Hematopoietic multipotent progenitor cell treated with erythropoietin and hydrocortisone succinate and interleukin-3 and kit ligand, for 15 days (in vitro differentiated cells): Measurements from ENCODE around the gene MEOX1.
"Not testable (repeated sequence)": the region's sequence is repeated elsewhere in the genome, so short reads cannot be mapped to it uniquely, and the experiment has no call there.

Experiments used
- DNase-seq: peaks from one replicate; pipeline ENCODE4 v3.0.0-alpha.2; 2015; ENCODE audit warnings: low spot score

Gene MEOX1

DNA sequence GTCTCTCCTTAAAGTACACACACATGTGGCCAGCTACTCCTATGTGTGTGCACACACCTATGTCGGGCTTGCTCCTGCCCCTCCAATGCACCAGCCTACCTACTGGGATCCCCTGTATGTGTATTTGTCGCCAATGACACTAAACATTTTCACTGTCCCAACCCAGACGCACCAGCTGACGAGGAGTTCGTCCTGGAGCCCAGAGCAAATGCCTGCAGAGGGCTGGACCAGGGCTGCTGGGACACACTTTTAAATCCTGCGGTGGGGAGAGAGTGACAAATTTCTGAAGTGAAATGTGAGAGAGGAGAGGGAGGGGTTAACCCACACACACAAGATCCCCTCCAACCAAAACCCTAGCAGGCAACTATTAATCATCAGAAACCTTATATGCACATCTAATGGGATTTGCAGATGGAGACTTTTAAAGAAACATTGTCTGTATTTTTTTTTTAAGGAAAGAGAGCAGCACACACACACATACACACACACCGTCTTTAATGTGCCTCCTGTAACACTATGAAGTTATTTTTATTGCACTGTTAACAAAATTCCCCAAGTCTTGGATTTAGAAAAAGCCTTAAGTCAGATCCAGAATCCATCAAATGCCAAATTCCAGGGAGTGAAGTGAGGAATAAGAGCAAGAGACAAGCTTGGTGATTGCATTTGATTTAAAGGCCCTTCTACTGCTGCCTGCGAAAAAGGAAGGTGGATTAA lies at the start of gene MEOX1:
TSS of gene MEOX1 (minus strand) at position 224 of the 714 bp plus-strand sequence. CDS start 388 bp downstream, outside the sequence.
- DNase-seq = no peak

DNA sequence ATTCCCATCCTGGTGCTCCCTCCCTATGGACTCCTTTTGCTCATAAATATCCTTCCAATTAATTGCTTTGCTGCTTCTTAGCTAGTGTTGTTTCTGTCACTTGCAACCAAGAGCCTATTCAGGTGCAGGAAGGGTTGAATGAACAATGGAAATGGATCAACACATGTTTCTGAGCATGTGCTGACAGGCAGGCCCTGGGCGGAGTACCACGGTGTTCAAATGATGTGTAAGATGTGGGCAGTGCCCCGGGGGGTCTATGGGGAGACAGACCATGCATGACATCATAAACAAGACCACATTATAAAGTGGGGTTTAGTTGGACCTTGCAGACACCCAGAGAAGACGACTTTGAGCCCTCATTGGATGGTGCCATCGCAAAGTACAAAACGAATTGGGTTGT lies 48.4 kb upstream of the MEOX1 start:
- DNase-seq = no peak

DNA sequence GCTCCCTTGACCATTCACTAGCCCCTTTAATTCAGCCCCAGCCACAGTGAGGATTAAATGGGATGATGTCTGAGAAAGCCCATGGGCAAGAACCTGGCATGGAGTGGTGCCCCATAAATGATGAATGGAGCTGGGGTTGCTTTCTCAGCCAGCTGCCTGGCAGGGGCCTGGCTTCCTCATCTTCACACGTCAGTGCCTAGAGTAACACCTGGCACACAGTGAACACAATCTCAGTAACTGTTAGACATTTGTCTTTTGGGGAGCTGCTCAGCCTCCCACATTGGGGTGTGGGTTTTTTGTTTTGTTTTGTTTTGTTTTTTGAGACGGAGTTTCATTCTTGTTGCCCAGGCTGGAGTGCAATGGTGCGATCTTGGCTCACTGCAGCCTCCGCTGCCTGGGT lies 47.5 kb upstream of the MEOX1 start:
- no peak for DNase-seq

DNA sequence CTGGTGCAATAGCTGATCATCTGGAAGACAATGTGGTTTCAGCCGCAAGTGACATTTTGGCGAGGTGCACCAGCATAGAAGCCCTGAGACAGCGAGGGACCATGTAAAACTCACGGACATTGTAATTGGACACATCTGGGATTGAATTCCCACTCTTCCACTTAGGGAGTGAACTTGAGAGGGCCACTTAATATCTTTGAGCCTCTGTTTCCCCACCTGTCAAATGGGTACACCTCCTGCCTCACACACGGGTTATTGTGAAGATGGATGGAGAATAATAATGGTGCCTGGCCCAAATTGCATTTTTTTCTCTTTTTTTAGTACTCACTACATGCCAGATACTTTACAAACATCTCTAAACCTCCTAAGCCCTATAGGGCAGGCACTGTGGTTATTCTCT lies 45.5 kb upstream of the MEOX1 start:
- DNase-seq = no peak

DNA sequence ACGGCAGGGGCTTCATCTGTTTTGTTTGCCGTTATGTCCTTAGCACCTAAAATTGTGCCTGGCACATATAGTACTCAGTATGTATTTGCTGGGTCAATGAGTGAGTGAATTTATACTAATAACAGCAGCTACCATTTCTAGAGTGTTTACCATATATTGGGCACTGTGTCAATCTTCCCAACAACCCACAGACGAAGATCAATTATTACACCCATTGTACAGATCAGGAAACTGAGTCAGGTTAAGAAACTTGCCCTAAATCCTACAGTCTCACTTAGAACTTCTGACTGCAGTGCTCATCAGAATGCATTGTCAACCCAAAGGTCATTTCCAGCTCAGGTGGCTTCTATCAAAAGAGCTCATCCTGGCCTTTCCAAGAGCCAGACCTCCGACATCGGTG lies 44.5 kb upstream of the MEOX1 start:
- no peak for DNase-seq

DNA sequence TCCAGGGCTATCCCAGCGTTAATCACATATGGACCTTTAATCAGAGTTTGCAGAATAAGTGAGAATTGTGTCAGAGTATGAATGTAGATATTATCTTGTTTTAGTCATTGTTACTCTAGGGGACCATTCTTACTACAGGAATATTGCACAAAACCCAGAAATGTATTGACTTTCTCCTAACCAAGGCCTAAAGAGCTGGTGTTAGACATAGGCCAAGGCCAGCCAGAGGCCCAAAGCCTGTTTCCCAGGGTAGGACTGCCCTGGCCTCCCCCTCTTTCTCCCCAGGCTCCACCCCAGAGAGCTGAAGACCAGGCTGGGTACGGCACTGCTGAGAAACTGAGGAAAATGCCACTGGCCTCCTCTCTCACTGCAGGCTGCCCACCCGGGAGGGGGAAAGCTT lies 41.9 kb upstream of the MEOX1 start:
- DNase-seq = no peak

DNA sequence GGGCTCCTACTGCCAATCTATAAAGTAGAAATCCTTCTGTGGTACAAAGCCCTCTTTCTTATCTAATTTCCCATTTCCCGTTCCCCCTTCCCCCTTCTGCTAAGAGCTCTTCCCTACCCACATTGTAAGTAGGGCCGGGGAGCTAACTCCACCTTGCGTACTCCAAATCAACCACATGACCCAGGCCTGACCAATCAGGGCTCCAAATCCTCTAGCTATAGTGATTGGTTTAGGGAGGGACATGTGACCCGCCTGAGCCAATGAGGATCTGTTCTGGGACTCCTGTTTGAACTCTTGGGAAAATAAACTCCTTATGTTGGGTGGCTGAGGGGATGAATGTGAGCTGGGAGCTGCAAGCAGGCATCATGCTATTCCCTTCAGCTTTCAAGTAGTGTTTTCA lies 40.9 kb upstream of the MEOX1 start:
- peak; percentile 6 for DNase-seq

DNA sequence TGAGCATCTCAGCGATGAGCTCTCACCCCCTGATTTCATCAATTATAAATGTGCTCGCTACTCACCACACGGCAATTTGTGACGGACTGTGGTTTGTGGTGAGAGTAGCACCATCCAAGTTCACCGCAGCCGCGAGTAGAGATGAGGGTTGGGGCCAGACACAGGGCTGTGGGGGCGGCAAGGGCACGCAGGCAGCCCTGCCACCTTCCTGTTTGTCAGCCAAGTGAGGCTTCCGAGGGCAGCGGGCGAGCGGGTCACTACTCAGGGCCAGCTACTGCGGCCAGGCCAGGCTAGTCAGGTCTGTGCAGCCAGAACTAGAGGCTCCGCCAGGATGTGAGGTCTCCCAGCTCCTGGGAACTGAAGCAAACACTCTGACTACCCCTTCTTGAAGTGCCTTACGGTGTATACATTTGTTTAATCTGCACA lies 39.6 kb upstream of the MEOX1 start:
- DNase-seq = no peak

DNA sequence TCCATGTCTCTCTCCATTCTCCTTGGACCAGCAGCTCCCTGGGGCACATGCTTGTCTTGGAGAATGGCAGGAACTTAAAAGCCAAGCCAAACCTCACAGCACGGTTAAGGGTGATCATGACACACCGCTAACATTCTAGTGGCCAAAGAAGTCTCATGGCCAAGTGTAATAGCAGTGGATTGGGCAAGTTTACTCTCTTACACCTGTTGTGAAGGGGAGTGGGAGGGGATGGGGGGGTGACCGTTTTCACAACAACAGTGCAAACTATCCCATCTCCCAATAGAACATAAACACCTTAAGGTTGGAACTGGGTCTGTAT lies 37.7 kb upstream of the MEOX1 start:
- no peak for DNase-seq

DNA sequence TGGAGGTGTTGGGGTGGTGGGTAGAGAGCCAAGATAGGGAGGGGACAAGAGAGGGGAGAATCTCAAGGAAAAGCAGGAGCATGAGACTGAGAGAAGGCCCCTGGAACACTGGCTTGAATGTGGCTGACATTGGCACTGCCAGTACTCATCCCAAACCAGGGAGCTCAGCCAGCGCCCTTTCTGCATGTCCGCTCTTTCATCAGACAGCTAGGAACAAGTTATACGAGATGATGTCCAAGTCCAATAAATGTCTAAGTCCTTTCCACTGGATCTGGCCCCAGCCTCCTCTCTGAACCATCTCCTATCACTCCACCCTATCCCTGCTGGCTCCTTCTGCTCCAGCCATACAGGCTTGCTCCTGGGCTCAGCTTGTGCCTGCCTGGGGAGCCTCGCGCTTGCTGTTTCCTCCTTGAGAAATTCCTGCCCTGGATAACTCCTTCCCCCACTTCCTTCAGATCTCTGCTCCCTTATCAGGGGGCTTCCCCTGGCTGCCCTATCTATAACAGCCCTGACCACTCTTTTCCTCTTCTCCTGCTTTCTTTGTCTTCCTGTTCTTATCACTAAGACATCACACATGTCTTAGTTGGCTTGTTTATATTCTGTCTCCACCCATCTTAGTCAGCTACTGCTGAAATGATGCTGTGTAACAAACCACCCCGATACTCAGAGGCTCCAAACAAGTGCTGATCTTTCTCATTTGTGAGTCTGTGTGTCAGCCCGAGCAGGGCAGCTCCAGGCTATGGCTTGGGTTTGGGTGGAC lies 37.1 kb upstream of the MEOX1 start:
- DNase-seq = no peak

DNA sequence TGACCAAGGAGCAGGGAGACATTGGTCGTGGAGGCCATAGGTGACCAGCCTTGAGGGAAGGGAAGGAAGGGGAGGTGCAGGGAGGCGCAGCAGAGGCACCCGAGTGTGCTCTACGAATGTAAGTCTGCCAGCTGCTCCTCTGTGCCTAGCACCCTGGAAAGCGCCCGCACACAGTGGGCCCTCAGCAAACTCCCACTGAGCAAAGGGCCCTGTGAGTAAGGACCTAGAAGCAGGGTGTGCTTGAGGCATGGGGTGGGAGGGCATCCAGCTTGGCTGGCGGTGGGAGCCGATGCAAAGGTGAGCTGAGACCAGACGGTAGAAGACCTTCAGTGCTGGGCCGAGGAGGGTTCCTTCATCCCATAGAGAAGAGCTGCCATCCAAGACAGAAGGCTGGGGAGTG lies 36.2 kb upstream of the MEOX1 start:
- DNase-seq = no peak

DNA sequence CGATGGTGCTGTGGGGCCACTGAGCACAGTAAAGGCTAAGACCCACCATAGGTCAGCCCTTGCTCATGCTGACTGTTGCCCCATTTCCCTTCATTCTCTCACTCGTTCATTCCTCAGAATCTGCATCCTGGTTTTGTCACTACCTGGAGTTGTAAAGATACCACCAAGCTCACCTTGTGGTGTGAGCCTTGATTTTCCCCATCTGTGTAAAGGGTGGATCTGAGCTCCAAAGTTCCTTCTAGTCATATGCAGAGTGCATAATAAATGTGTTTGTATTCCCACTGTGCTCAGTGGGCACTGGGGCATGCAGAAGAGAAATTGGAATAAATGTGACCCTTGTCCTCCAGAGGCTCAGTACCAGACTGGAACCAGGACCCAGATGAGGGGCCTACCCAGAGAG lies 35.2 kb upstream of the MEOX1 start:
- DNase-seq = no peak

DNA sequence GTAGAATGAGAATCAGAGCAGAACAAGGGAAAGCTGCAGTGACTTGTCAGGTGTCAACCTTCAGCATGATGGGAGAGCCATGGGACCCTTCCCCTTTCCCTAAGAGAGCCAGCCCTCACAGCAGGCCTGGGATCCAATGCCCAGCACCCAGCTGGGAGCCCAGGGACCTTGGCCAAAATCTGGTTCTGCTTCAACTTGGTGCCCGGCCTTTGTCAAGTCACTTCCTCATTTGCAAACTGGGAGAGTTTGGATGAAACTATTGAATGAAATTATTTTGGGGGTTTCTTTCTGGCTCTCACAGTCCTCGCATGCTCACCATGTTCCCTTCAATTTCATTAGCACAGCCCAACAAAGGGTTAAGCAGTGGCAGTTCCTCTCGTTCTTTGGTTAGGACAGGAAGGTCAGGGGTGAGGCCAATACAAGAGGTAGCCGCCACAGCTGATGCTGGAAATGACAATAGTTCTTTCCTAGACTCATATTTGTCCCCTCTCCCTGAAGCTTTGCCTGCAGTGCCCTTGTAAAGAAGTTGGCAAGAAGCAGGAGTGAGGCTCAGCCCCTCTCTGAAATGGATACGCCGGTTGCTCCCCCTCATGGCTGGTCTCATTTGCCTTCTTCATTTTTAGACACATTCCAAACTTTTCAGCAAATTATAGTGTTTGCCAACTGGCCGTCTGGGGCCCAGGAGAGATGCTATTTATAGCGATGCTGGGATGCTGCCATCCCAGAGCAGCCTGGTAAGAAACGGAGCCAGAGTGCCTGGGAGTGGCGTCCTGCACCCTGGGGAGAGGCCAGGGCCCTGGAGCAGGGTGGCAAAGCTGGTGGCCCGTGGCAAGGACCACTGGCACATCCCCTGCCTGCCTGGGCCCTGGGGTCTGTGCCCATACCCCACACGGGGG lies 34.5 kb upstream of the MEOX1 start:
- no peak for DNase-seq

DNA sequence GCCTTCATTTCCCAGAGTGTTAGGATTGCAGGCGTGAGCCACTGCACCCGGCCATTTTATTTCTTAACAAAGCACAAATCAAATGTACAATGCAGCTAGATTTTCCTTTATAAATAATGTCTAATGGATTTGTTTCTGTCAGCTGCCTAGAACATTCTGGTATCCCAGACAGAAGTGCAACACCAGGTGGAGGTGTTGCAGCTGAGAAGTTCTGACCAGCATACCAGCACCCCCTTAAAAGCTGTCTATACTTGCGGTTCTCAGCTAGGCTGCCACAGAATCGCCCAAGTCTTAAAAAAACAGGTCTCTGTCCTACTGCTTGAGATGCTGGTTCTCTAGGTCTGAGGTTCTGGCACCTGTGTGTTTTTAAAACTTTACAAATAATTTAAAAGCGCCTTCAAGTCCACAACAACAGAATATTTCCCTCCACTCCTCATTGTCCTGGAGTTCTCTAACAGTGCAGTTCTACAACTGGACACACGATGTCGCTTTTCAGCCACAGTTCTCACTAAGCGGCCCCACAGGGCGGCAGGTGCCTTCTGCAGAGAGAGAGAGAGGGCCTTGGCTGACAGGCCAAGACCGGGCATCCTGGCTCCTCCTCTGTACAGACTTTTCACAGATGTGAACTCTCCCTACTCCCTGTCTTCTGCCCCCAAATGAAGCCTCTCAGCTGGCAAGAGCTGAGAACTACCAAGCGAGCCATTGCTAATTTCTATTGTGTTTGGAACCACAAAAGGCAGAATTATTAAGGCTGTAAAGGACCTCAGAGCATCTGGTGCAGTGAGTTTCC lies 32.6 kb upstream of the MEOX1 start:
- peak; percentile 60 for DNase-seq

DNA sequence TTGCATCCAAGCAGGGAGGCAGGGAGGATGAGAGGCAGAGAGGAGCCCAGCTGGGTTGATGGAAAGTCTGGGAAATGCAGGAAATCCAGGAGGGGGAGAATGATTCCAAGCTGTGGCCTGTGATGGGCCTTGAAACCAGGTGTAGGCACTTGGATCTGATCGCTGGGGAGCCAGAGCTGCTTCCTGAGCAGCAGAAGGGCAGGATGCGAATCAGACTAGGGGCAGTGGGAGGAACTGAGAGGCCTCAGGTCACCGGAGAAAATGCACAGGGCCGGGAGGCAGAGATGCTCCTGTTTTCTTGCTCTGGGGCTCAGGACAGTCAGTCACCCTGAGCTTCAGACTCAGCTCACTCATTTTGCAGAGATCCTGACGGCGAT lies 29.6 kb upstream of the MEOX1 start:
- DNase-seq = no peak

DNA sequence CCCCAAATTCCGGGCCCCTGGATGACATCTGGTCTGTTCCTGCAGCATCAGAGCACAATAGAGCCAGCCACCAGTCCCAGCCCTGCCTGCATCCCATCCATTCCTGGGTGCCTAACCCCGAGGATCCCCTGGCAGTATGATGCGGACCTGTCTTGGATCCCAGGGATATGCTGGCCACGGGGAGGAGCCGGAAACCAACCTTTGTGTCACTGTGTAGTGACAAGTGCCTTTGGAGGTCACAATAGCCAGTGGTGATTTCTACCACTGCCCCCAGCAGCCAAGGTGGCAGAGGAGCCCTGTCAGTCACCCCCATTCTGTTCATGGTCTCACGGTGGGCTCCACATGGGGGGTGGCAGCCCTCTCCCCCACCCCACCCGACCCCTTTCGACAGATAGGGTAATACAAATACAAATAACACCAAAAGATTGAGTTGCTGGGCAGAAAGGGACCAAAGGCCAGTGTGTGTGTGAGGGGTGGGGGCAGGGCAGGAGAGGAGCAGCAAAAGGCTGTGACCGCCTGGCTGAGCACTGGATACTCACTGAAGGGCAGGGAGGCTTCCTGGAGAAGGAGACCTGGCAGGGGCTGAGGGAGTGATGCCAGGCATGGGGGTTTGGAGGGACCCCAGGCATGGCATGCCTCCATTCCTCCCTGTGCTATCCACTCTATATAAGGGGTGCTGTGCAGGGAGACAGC lies 29.0 kb upstream of the MEOX1 start:
- DNase-seq = no peak

DNA sequence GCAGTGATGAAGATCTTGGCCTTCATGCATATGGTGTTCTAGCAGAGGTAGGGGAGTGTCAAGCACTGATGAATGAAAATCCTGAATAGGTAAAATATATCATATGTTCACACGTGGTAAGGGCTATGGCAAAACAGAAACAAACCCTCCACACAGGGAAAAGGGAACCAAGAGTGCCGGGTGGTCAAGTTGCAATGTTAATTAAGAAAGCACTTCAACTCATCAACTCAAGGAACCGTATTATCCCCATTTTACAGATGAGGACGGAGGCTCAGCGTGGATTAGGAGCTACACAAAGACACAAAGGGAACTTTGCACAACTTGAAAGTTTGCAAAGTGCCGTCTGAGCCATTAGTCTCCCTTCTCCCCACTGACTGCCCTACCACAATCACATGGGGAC lies 28.1 kb upstream of the MEOX1 start:
- no peak for DNase-seq

DNA sequence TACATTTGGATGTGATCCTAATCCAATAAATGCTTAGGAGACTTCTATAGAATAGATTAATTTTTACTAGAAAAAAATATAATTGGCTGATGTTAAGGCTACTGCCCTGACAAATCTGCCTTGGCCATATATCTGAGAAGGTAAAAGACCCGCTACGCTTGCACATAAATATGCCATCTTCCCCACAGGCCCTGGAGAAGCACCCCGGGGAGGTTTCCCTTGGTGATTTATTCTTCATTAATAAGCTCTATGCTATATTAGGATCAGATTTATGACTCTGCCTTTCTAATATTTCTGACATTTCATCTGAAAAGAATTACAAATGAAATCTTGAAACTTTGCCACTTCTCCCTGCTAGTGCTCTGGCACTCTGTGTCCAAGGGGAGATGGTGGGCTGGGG lies 27.4 kb upstream of the MEOX1 start:
- no peak for DNase-seq

DNA sequence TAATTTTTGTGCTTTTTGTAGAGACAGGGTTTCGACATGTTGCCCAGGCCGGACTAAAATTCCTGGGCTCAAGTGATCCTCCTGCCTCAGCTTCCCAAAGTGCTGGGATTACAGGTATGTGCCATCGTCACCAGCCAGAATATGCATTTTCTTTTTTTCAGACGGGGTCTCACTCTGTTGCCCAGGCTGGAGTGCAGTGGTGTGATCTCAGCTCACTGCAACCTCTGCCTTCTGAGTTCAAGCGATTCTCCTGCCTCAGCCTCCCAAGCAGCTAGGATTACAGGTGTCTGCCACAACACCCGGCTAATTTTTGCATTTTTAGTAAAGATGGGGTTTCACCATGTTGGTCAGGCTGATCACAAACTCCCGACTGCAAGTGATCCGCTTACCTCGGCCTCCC lies 25.2 kb upstream of the MEOX1 start:
- not testable (repeated sequence) for DNase-seq

DNA sequence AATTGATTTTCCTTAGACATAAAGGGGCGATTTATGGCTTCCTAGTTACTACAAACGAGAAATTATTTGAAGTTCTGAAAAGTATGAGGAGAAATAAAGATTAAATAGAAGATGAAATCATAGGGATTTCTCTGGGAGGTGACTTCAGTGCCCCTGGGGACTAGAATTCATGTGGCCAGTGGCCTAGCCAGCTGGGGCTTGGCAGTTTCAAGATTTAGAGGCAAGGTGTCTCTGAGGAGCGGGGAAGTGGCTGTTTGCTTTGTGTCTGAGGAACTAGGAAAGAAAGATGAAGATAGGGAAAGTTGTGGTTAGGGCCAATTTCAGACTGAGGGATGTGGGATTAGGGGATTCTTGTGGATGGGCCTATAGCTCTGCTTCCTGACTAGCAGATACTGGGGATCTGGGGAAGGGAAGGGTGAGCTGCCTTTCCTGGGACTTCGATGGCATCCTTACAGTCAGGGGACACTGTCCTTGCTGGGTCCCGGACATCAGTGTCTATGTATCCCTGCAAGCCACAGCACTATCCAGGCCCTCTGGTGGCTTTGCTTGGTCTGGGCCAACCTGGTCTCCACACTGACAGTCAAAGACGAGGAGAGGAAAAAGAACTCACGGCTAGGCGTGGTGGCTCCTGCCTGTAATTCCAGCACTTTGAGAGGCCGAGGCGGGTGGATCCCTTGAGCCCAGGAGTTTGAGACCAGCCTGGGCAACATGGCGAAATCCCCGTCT lies 22.4 kb upstream of the MEOX1 start:
- DNase-seq = no peak

DNA sequence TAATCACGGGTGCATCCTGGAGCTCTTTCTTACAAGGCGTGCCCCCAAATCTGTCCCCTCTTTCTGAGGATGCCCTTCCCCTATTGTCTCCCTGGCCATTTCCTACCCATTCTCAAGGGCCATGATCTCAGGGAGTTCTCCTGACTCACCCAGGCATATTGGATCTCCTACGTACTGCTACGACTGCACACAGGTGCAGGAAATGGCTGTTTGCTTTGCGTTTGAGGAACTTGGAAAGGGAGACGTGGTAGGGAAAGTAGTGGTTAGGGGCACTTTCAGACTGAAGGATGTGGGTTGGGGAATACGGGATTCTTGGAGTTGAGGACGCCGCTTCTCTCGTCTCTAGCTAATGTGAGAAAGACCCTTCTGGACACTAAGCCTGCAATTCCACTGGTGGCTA lies 18.7 kb upstream of the MEOX1 start:
- no peak for DNase-seq
